IgD-negative memory B cell (primary cell): Measurements from ENCODE around the gene MICB. TPM values are rescaled to one million over a fixed set of nuclear protein-coding genes. Genes with fewer than 3 reads are reported as not detected.
"Not testable (repeated sequence)": the region's sequence is repeated elsewhere in the genome, so short reads cannot be mapped to it uniquely, and the experiment has no call there.

ENCODE experiments used
- H3K27ac Mint-ChIP-seq, 3 donors: one replicate each; pipeline ENCODE4 v1.8.0; 2020 to 2022; ENCODE audit warnings: mild to moderate bottlenecking in 3 of 3, mixed read lengths in 3 of 3, moderate library complexity in 1 of 3
- H3K27me3 Mint-ChIP-seq: one replicate; pipeline ENCODE4 v1.8.0; 2021; ENCODE audit warnings: mixed read lengths
- H3K36me3 Mint-ChIP-seq: one replicate; pipeline ENCODE4 v1.8.0; 2020; ENCODE audit warnings: mild to moderate bottlenecking, mixed read lengths
- H3K4me1 Mint-ChIP-seq, 3 donors: one replicate each; pipeline ENCODE4 v1.8.0; 2020 to 2022; ENCODE audit warnings: mixed read lengths in 3 of 3, mild to moderate bottlenecking in 1 of 3
- H3K4me3 Mint-ChIP-seq, 4 donors: one replicate each; pipeline ENCODE4 v1.8.0; 2020 to 2022; ENCODE audit warnings: mild to moderate bottlenecking in 4 of 4, mixed read lengths in 4 of 4, moderate library complexity in 3 of 4
- H3K9me3 Mint-ChIP-seq, 3 donors: one replicate each; pipeline ENCODE4 v1.8.0; 2020 to 2021; ENCODE audit warnings: mixed read lengths in 3 of 3, mild to moderate bottlenecking in 1 of 3
- polyA plus RNA-seq: library from polyadenylated mRNA; unstranded; fragments of 300-500 nt; fragmentation: Illumina TruSeq; gene quantifications from one replicate; pipeline ENCODE4 v1.2.3, GENCODE V29; 2021

The MICB gene
- polyA plus RNA-seq, 1 donor from 2014 or later = 9.3 TPM

DNA sequence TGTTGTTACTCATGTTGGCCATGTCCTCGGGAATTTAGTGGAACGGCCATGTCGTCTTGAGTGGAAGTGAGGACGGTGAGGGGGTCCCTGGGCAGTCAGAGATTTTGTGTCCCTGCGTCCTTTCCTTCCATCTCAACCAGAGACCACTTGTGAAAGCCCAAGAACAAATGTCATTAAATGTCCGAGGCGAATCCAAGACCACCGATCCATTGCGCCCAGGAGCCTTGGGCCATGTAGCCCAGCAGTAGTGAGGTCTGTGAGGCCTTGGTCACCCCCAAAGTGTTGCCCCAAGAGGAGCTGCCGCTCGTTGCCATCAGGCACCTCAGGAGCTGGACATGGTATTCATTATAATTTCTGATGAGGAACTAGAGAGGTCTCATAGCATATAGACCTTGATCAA lies 17.4 kb upstream of the MICB start:
- no peaks in the 10 kb centered on the region for H3K27me3 Mint-ChIP-seq
- H3K4me1 Mint-ChIP-seq = peaks cover 13 to 28% (median 17%) of the 10 kb centered on the region in 3 donors
- no peaks in the 10 kb centered on the region for H3K36me3 Mint-ChIP-seq
- H3K27ac Mint-ChIP-seq = no peak overlapping the region
- no peaks in the 10 kb centered on the region for H3K9me3 Mint-ChIP-seq
- no peak overlapping the region for H3K4me3 Mint-ChIP-seq

- Mint-ChIP-seq H3K27ac (no peak overlapping the region), H3K4me3 (no peak overlapping the region), H3K36me3 (no peaks in the 10 kb centered on the region), H3K4me1 (peaks cover 2 to 13% (median 5%) of the 10 kb centered on the region in 3 donors), H3K27me3 (no peaks in the 10 kb centered on the region), H3K9me3 (no peaks in the 10 kb centered on the region)
Observed at GRCh38 chr6:31483392-31483791, 14.6 kb upstream of the MICB start.

- Mint-ChIP-seq H3K9me3 (no peaks in the 10 kb centered on the region), H3K27ac (no peak overlapping the region), H3K36me3 (peaks cover 5% of the 10 kb centered on the region), H3K4me3 (no peak overlapping the region), H3K27me3 (no peaks in the 10 kb centered on the region), H3K4me1 (peaks cover under 1 to 5% (median 1%) of the 10 kb centered on the region in 3 donors)
Observed at GRCh38 chr6:31485055-31485454, 12.9 kb upstream of the MICB start.

DNA sequence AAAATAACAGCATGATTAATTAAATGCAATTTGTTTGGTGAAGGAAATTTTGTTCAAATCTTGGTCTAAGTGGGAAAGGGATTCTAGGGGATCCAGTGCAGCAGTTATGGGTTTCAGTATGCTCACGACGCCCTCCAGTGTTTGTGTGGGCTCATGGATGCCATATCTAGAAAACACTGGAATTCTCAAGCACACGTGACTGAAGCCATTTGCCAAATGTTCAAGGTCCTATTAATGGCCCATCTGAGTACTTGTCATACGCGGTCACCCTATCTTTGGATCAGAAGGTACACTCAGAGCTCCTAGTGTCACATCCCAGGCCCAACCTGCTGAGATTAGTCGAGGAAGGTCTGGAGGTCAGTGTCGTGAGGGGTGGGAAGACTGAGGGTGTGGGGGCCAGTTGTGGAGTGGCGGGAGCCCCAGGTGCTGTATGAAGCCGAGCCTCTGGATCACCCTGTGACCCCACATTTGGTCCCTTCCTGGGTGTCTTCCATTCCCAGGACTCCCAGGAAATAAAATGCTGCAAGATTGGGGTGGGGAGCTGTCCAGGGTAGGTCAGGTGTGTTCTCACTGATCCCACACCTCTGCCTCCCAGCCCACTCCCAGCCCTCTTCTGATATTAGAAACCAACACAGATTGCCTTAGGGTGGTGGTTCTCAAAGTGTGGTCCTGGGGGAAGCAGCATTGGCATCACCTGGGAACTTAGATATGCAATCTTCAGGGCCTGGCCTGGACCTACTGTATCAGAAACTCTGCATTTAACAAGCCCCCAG lies 11.7 kb upstream of the MICB start:
- not testable (repeated sequence) for H3K4me3 Mint-ChIP-seq, H3K27ac Mint-ChIP-seq, H3K27me3 Mint-ChIP-seq, H3K9me3 Mint-ChIP-seq, H3K36me3 Mint-ChIP-seq
- H3K4me1 Mint-ChIP-seq = peaks cover 0 to 12% (median 0%) of the 10 kb centered on the region in 3 donors

GRCh38 chr6:31487674-31488073 lies 10.3 kb upstream of the MICB start:
- not testable (repeated sequence) for H3K9me3 Mint-ChIP-seq, H3K36me3 Mint-ChIP-seq, H3K27me3 Mint-ChIP-seq
- Mint-ChIP-seq H3K27ac (peak overlapping the region in 1 of 3 donors; percentile 50), H3K4me1 (peaks cover 5 to 17% (median 6%) of the 10 kb centered on the region in 3 donors), H3K4me3 (peak overlapping the region in 1 of 4 donors; percentile 65)

GRCh38 chr6:31489086-31489485 lies 8.9 kb upstream of the MICB start:
- H3K36me3 Mint-ChIP-seq = peaks cover 5% of the 10 kb centered on the region
- peaks cover 7 to 17% (median 11%) of the 10 kb centered on the region in 3 donors for H3K4me1 Mint-ChIP-seq
- H3K27me3 Mint-ChIP-seq = no peaks in the 10 kb centered on the region
- no peak overlapping the region for H3K4me3 Mint-ChIP-seq
- H3K9me3 Mint-ChIP-seq = no peaks in the 10 kb centered on the region
- peak overlapping the region in 1 of 3 donors; percentile 91 for H3K27ac Mint-ChIP-seq

DNA sequence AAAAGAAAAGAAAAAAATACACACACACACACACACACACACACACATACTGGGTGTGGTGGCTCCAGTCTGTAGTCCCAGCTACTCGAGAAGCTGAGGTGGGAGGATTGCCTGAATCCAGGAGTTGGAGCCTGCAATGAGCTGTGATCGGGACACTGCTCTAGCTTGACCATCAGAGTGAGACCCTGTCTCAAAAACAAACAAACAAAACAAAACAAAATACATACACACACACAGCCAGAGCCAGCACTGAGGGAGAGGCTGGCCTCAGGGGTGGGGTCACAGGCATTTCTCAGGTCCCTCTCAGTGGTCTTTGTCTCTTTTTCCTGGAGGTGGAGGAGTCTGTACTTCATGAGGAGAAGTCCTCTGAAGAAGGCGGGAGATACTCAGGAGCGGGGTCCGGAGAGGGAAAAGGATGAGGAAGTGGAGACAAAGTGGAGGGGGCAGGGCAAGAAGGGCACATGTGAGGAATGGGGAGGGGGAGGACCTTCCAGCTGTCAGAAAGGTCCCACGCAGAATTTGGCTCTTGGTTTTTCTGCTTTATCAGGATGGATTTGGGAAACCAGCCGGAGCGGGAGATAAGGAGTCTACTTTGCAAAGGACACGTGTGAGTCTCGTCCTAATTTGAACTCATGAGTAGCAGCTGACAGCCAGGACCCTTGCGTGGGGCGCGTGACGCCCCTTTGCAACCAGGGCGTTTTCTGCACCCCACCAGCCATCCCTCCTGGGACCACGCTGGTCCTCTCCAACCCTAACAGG lies 7.7 kb upstream of the MICB start:
- peaks cover 5% of the 10 kb centered on the region for H3K36me3 Mint-ChIP-seq
- H3K4me1 Mint-ChIP-seq = peaks cover 9 to 19% (median 13%) of the 10 kb centered on the region in 3 donors
- peak overlapping the region in 1 of 4 donors; percentile 29 for H3K4me3 Mint-ChIP-seq
- H3K27me3 Mint-ChIP-seq = no peaks in the 10 kb centered on the region
- no peaks in the 10 kb centered on the region for H3K9me3 Mint-ChIP-seq
- H3K27ac Mint-ChIP-seq = no peak overlapping the region

DNA sequence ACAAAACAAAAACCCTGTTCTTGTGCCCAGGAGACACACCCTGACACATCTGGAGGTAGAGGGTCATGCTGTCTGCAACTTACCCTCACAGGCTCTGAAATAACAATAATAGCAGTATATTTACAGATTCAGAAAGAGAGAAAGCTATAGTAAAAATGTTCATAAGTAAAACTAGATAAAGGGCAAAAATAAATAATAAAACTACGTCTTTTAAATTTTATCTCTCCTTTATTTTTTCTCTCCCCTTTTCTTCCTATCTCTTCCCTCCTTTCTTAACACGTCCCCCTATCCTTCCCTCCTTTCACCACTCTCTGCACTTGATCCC lies 4.4 kb upstream of the MICB start:
- H3K9me3 Mint-ChIP-seq, H3K36me3 Mint-ChIP-seq, H3K27me3 Mint-ChIP-seq: not testable (repeated sequence)
- Mint-ChIP-seq H3K4me1 (peaks cover 27 to 33% (median 30%) of the 10 kb centered on the region in 3 donors), H3K4me3 (peak overlapping the region; percentile 79 to 95 (median 86)), H3K27ac (peak overlapping the region; percentile 43 to 82 (median 57))

DNA sequence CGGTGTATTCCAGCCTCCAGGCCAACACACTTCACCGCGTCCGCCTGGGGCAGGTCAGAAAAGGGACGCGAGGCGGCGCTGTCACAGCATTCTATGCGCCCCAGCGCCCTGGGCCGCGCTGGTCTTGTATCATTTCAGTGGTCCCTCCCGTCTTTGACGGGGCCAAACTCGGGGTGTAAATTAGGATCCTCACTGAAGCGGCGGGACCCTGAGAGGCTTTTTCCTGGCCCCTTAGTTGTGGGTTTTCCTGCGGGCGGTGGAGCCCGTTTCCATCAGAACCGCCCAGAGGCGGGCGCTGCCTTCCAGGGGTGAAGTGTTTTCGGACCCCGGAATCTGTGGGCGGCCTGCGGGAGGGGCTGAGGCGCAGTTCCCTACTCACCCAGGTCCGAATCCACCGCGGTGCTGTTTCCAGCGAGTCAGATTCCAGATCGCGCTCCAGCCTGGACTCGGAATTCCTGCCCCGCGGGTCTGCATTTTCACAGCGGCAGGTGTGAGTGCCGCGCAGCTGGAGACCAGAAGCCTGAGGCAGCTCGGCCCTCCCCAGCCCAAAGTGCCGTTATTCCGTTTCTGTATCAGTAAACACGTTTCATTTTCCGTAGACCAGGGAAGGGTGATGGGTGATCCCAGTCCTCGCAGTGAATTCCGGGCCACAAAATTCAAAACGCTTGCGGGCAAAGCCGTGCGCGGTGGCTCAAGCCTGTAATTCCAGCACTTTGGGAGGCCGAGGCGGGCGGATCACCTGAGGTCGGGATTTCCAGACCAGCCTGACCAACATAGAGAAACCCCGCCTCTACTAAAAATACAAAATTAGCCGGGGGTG lies 3.9 kb upstream of the MICB start:
- peak overlapping the region; percentile 79 to 95 (median 86) for H3K4me3 Mint-ChIP-seq
- peaks cover 2% of the 10 kb centered on the region for H3K36me3 Mint-ChIP-seq
- peaks cover 30 to 38% (median 31%) of the 10 kb centered on the region in 3 donors for H3K4me1 Mint-ChIP-seq
- H3K27me3 Mint-ChIP-seq = no peaks in the 10 kb centered on the region
- no peaks in the 10 kb centered on the region for H3K9me3 Mint-ChIP-seq
- H3K27ac Mint-ChIP-seq = peak overlapping the region; percentile 43 to 82 (median 57)

- Mint-ChIP-seq H3K27me3 (no peaks in the 10 kb centered on the region), H3K36me3 (peaks cover 1% of the 10 kb centered on the region), H3K4me1 (peaks cover 32 to 42% (median 36%) of the 10 kb centered on the region in 3 donors), H3K27ac (peak overlapping the region in 2 of 3 donors; percentile 43 to 57), H3K9me3 (no peaks in the 10 kb centered on the region), H3K4me3 (peak overlapping the region; percentile 79 to 95 (median 86))
Observed at GRCh38 chr6:31495580-31495979, 2.4 kb upstream of the MICB start.

DNA sequence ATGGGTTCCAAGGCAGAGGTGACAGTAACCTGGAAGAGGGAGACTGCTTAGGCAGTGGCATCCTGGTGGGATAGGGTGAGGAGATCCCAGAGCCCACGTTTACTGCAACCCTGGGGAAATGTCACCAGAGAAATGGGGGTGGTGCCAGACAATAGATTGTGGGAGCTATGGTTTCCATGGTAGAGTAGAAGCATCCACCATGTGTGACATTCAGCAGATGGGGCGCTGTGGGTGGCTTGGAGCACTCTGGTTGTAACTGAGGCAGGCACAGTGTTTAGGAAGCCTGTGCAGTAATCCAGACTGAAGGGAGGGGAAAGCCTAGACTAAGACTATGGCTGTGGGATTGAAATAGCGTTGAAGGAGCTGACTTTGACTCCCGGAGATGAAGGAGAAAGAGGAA lies 1.1 kb upstream of the MICB start:
- H3K36me3 Mint-ChIP-seq, H3K27me3 Mint-ChIP-seq, H3K9me3 Mint-ChIP-seq: not testable (repeated sequence)
- Mint-ChIP-seq H3K27ac (peak overlapping the region; percentile 71 to 96 (median 95)), H3K4me3 (peak overlapping the region; percentile 79 to 97 (median 92)), H3K4me1 (peaks cover 43 to 50% (median 45%) of the 10 kb centered on the region in 3 donors)

- peak overlapping the region; percentile 79 to 90 (median 84) for H3K4me3 Mint-ChIP-seq
- peaks cover 49 to 59% (median 50%) of the 10 kb centered on the region in 3 donors for H3K4me1 Mint-ChIP-seq
- H3K36me3 Mint-ChIP-seq = peaks cover 1% of the 10 kb centered on the region
- no peaks in the 10 kb centered on the region for H3K9me3 Mint-ChIP-seq
- H3K27me3 Mint-ChIP-seq = no peaks in the 10 kb centered on the region
- peak overlapping the region in 2 of 3 donors; percentile 63 to 67 for H3K27ac Mint-ChIP-seq
Observed at GRCh38 chr6:31498748-31499147, 803 bp downstream of the MICB start.

DNA sequence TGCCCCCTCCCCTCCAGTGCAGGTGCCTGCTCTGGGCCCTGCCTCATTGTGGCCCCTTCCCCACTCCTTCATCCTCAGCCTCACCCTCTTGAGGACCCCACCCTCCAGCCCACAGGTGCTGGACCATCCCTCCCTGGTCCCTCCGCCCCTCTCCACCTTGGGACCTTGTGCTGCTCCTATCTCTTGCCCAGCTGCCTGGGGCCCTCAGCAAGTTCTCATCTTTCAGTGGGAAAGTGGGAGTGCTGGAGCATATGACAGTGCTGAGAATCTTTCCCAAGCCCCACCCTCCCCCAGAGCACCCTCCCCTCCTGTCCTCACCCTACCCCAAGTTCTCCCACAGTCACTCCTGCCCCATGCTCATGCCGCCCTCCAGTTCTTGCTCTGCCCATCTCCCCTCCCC lies 1.7 kb downstream of the MICB start:
- not testable (repeated sequence) for H3K27ac Mint-ChIP-seq, H3K36me3 Mint-ChIP-seq, H3K9me3 Mint-ChIP-seq, H3K27me3 Mint-ChIP-seq
- peak overlapping the region in 3 of 4 donors; percentile 79 to 82 (median 79) for H3K4me3 Mint-ChIP-seq
- peaks cover 48 to 58% (median 50%) of the 10 kb centered on the region in 3 donors for H3K4me1 Mint-ChIP-seq

DNA sequence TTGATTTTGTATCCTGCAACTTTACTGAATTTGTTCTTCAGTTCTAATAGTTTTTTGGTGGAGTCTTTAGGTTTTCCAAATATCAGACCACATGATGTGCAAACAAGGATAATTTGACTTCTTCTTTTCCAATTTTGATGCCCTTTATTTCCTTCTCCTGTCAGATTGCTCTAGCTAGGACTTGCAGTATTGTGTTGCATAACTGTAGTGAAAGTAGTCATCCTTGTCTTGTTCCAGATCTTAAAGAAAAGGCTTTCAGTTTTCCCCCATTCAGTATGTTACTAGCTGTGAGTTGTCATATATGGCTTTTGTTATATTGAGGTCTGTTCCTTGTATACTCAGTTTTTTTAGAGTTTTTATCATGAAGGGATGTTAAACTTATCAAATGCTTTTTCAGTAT lies 4.6 kb downstream of the MICB start:
- H3K27me3 Mint-ChIP-seq = no peaks in the 10 kb centered on the region
- H3K4me3 Mint-ChIP-seq = peak overlapping the region in 1 of 4 donors; percentile 50
- peaks cover 34 to 41% (median 35%) of the 10 kb centered on the region in 3 donors for H3K4me1 Mint-ChIP-seq
- no peaks in the 10 kb centered on the region for H3K9me3 Mint-ChIP-seq
- peaks cover 1% of the 10 kb centered on the region for H3K36me3 Mint-ChIP-seq
- H3K27ac Mint-ChIP-seq = peak overlapping the region in 1 of 3 donors; percentile 8

DNA sequence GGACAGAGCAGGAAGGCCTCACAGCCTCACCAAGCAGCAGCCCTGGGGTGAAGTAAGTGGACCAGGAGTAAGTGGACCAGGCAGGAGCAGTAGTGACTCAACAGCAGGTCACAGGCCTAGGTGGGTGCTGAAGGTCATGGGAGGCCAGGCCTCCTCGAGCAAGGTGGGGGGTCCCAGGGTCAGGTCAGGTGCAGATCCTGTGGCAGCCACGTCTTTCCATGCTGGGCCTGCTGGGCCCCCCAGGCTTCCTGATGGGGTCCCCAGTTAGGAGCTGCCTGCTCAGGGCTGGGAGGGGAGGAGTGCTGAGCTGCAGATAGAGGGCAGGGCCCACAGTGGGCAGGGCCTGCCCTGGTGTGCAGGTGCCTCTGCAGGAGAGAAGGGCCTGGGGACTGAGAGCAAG lies 11.1 kb downstream of the MICB start:
- not testable (repeated sequence) for H3K4me3 Mint-ChIP-seq, H3K4me1 Mint-ChIP-seq, H3K27me3 Mint-ChIP-seq, H3K36me3 Mint-ChIP-seq, H3K9me3 Mint-ChIP-seq, H3K27ac Mint-ChIP-seq
